ENCODE measurements around the gene ACYP1. TPM values are rescaled to one million over a fixed set of nuclear protein-coding genes. Genes with fewer than 3 reads are reported as not detected.

The ACYP1 gene
- total and polyA plus RNA-seq, 9 of the 15 experiments (the other 6 are each of a cell fraction or from before 2014, with no cell fraction given), result 19.9 to 113 (median 52.3) TPM

DNA sequence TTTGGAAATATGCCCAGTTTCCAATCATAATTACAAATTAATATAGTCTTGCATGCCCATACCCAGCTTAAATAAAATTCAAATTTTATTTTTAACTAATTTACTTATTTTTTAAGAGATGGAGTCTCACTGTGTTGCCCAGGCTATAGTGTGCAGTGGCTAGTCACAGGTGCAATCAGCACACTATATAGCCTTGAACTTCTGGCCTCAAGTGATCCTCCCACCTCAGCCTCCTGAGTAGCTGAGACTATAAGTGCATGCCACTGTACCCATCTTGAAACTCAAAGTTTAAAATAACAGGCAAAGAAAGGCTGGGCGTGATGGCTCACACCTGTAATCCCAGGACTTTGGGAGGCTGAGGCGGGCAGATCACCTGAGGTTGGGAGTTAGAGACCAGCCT, 22.9 kb downstream of the ACYP1 start:
- Histone ChIP-seq H3K27me3 (ENCODE audit: control insufficient read depth in 2 of 2, insufficient read depth in 2 of 2, low read length in 2 of 2) (no peaks in the 10 kb centered on the region), H3K79me2 (ENCODE audit: control insufficient read depth, insufficient read depth, low read length) (peaks cover 11% of the 10 kb centered on the region; the same call in 1 of the 3 replicates), H3K4me3 (no peak overlapping the region), H2AFZ (ENCODE audit: low read depth, low read length) (no peak overlapping the region), H3K4me2 (ENCODE audit: insufficient read depth, low read length) (no peak overlapping the region), H4K20me1 (replicated peaks; ENCODE audit: control insufficient read depth, insufficient read depth, low read length) (no peaks in the 10 kb centered on the region), H3K4me1 (replicated peaks in 1 of 2; ENCODE audit: control insufficient read depth in 2 of 2, insufficient read depth in 2 of 2, low read length in 2 of 2) (peaks cover 0 to 19% of the 10 kb centered on the region in 2 experiments; a peak in 2 of 5 replicates), H3K9me3 (replicated peaks; ENCODE audit: control insufficient read depth, insufficient read depth, low read depth, low read length) (no peaks in the 10 kb centered on the region), H3K27ac (ENCODE audit: extremely low read depth, low read depth, low read length) (no peak overlapping the region), H3K9ac (ENCODE audit: insufficient read depth in 1 of 2, low read depth in 2 of 2, low read length in 2 of 2) (no peak overlapping the region), H3K9me1 (ENCODE audit: control insufficient read depth, insufficient read depth, low read length) (no peaks in the 10 kb centered on the region), H3K36me3 (ENCODE audit: control insufficient read depth, insufficient read depth, low read length) (peaks cover 25% of the 10 kb centered on the region; the same call in 2 of the 3 replicates)
- intact Hi-C loops (cut with micrococcal nuclease) (no loop called here), in situ Hi-C loops (cut with MboI) (no loop called here)
- POLR2A ChIA-PET, result no interaction called here
- CTCF ChIA-PET (ENCODE audit: low intra/inter-chr PET ratio), result no interaction called here
- ATAC-seq (no peak), FAIRE-seq (no peak), DNase-seq (ENCODE audit: extremely low read depth in 1 of 4, low spot score in 3 of 4) (no peak)
- no TSS peak for BruUV-seq (replicated peaks)
- WGBS (ENCODE audit: insufficient coverage, low coverage, missing lambda C conversion rate), result 88% methylated on average over 2 of the region's 2 CpGs
- TF ChIP-seq RCOR1 (IDR thresholded peaks at IDR 0.05; ENCODE audit: borderline replicate concordance in 1 of 2, low read depth in 2 of 2, low read length in 2 of 2), result no peak

DNA sequence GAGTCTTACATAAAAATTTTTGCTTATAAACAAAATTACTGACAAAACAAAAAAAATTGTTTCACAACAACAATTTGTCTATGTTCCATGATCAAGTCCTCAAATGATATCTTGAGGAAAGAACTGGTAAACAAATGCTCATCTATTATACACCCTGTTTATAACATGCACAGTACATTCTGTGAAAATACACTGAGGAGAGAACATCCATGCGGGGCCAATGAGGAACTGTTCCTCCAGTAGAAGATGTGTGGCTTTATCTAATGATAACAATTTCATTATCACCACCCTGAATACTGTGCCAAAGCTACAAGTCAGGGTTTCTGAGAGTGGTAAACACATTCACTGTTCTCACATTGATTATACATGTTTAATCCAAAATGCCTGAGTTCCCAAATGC, 23.3 kb downstream of the ACYP1 start:
- ChIA-PET CTCF (ENCODE audit: low intra/inter-chr PET ratio) (no interaction called here), POLR2A (no interaction called here)
- in situ Hi-C loops (cut with MboI) (no loop called here), intact Hi-C loops (cut with micrococcal nuclease) (no loop called here)
- 50% methylated on average over 1 of the region's 1 CpG for WGBS (ENCODE audit: insufficient coverage, low coverage, missing lambda C conversion rate)
- H3K4me1 ChIP-seq (replicated peaks in 1 of 2; ENCODE audit: control insufficient read depth in 2 of 2, insufficient read depth in 2 of 2, low read length in 2 of 2), result peaks cover 0 to 17% of the 10 kb centered on the region in 2 experiments; a peak in 2 of 5 replicates
- FAIRE-seq, result no peak
- no peaks in the 10 kb centered on the region for H3K9me1 ChIP-seq (ENCODE audit: control insufficient read depth, insufficient read depth, low read length)
- no peak overlapping the region for H3K27ac ChIP-seq (ENCODE audit: extremely low read depth, low read depth, low read length)
- H3K9ac ChIP-seq (ENCODE audit: insufficient read depth in 1 of 2, low read depth in 2 of 2, low read length in 2 of 2), result no peak overlapping the region
- H3K36me3 ChIP-seq (ENCODE audit: control insufficient read depth, insufficient read depth, low read length), result peaks cover 28% of the 10 kb centered on the region; the same call in 2 of the 3 replicates
- no peak for DNase-seq (ENCODE audit: extremely low read depth in 1 of 4, low spot score in 3 of 4)
- BruUV-seq (replicated peaks), result no TSS peak
- H3K27me3 ChIP-seq (ENCODE audit: control insufficient read depth in 2 of 2, insufficient read depth in 2 of 2, low read length in 2 of 2), result no peaks in the 10 kb centered on the region
- no peaks in the 10 kb centered on the region for H3K9me3 ChIP-seq (replicated peaks; ENCODE audit: control insufficient read depth, insufficient read depth, low read depth, low read length)
- H3K4me2 ChIP-seq (ENCODE audit: insufficient read depth, low read length), result no peak overlapping the region
- peaks cover 11% of the 10 kb centered on the region; the same call in 1 of the 3 replicates for H3K79me2 ChIP-seq (ENCODE audit: control insufficient read depth, insufficient read depth, low read length)
- H4K20me1 ChIP-seq (replicated peaks; ENCODE audit: control insufficient read depth, insufficient read depth, low read length), result no peaks in the 10 kb centered on the region
- H3K4me3 ChIP-seq, result no peak overlapping the region
- no peak overlapping the region for H2AFZ ChIP-seq (ENCODE audit: low read depth, low read length)
- ATAC-seq, result no peak
- TF ChIP-seq ZNF668 (CRISPR knock-in tag; IDR thresholded peaks at IDR 0.05) (no peak), TEAD4 (IDR thresholded peaks at IDR 0.05; ENCODE audit: low read length) (no peak), TEAD4 (CRISPR knock-in tag; IDR thresholded peaks at IDR 0.05; ENCODE audit: borderline replicate concordance) (no peak), FOXA1 (IDR thresholded peaks at IDR 0.05; ENCODE audit: borderline replicate concordance) (no peak), TCFL5 (CRISPR knock-in tag; conservative IDR thresholded peaks at IDR 0.05) (no peak), ZBTB8A (IDR thresholded peaks at IDR 0.05; ENCODE audit: partially characterized antibody) (no peak), HCFC1 (IDR thresholded peaks at IDR 0.05; ENCODE audit: low read depth, low read length) (no peak), SREBF2 (CRISPR knock-in tag; IDR thresholded peaks at IDR 0.05) (no peak), ARID4B (CRISPR knock-in tag; IDR thresholded peaks at IDR 0.05) (no peak)
- TF ChIP-seq, protein P1, sequence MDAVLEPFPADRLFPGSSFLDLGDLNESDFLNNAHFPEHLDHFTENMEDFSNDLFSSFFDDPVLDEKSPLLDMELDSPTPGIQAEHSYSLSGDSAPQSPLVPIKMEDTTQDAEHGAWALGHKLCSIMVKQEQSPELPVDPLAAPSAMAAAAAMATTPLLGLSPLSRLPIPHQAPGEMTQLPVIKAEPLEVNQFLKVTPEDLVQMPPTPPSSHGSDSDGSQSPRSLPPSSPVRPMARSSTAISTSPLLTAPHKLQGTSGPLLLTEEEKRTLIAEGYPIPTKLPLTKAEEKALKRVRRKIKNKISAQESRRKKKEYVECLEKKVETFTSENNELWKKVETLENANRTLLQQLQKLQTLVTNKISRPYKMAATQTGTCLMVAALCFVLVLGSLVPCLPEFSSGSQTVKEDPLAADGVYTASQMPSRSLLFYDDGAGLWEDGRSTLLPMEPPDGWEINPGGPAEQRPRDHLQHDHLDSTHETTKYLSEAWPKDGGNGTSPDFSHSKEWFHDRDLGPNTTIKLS (IDR thresholded peaks at IDR 0.05; ENCODE audit: borderline replicate concordance, low read depth), result no peak
